ENCODE data around the gene GRHL1.
"Not testable (repeated sequence)": the region's sequence is repeated elsewhere in the genome, so short reads cannot be mapped to it uniquely, and the experiment has no call there.

The GRHL1 gene

DNA sequence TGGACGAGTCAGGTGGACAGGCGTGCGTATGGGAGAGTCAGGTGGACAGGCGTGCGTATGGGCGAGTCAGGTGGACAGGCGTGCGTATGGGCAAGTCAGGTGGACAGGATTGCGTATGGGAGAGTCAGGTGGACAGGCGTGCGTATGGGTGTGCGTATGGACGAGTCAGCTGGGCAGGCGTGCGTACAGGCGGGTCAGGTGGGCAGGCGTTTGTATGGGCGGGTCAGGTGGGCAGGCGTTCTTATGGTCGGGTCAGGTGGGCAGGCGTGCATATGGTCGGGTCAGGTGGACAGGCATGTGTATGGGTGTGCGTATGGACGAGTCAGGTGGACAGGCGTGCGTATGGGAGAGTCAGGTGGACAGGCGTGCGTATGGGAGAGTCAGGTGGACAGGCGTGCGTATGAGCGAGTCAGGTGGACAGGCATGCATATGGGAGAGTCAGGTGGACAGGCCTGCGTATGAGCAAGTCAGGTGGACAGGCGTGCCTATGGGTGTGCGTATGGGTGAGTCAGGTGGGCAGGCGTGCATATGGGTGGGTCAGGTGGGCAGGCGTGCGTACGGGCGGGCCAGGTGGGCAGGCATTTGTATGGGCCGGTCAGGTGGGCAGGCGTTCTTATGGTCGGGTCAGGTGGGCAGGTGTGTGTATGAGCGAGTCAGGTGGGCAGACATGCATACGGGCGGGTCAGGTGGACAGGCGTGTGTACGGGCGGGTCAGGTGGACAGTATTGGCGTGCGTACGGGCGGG, 59.5 kb downstream of the GRHL1 start:
- DNase-seq, result not testable (repeated sequence)

DNA sequence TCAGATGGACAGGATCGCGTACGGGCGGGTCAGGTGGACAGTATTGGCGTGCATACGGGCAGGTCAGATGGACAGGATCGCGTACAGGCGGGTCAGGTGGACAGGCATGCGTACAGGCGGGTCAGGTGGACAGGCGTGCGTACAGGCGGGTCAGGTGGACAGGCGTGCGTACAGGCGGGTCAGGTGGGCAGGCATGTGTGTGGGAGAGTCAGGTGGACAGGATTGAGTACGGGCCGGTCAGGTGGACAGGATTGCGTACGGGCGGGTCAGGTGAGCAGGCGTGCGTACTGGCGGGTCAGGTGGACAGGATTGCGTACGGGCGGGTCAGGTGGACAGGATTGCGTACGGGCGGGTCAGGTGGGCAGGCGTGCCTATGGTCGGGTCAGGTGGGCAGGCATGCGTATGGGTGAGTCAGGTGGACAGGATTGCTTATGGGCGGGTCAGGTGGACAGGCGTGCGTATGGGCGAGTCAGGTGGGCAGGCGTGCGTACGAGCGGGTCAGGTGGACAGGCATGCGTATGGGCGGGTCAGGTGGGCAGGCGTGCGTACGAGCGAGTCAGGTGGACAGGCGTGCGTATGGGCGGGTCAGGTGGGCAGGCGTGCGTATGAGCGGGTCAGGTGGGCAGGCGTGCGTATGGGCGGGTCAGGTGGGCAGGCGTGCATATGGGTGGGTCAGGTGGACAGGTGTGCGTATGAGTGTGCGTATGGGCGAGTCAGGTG, 60.3 kb downstream of the GRHL1 start:
- not testable (repeated sequence) for DNase-seq

DNA sequence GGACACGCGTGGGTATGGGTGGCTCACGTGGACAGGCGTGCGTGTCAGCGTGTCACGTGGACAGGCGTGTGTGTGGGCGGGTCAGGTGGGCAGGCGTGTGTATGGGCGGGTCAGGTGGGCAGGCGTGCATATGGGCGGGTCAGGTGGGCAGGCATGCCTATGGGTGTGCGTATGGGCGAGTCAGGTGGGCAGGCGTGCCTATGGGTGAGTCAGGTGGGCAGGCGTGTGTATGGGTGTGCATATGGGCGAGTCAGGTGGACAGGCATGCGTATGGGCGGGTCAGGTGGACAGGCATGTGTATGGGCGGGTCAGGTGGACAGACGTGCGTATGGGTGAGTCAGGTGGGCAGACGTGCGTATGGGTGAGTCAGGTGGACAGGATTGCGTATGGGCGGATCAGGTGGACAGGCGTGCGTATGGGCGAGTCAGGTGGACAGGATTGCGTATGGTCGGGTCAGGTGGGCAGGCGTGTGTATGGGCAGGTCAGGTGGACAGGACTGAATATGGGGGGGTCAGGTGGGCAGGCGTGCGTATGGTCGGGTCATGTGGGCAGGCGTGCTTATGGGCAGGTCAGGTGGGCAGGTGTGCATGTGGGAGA, 61.0 kb downstream of the GRHL1 start:
- not testable (repeated sequence) for DNase-seq

DNA sequence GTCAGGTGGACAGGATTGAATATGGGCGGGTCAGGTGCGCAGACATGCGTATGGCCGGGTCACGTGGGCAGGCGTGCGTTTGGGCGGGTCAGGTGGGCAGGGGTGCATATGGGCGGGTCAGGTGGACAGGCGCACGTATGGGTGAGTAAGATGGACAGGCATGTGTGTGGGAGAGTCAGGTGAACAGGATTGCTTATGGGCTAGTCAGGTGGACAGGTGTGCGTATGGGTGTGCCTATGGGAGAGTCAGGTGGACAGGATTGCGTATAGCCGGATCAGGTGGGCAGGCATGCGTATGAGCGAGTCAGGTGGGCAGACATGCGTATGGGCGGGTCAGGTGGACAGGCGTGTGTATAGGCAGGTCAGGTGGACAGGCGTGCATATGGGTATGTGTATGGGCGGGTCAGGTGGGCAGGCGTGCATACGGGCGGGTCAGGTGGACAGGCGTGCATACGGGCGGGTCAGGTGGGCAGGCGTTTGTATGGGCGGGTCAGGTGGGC, 61.5 kb downstream of the GRHL1 start:
- DNase-seq, result no peak

DNA sequence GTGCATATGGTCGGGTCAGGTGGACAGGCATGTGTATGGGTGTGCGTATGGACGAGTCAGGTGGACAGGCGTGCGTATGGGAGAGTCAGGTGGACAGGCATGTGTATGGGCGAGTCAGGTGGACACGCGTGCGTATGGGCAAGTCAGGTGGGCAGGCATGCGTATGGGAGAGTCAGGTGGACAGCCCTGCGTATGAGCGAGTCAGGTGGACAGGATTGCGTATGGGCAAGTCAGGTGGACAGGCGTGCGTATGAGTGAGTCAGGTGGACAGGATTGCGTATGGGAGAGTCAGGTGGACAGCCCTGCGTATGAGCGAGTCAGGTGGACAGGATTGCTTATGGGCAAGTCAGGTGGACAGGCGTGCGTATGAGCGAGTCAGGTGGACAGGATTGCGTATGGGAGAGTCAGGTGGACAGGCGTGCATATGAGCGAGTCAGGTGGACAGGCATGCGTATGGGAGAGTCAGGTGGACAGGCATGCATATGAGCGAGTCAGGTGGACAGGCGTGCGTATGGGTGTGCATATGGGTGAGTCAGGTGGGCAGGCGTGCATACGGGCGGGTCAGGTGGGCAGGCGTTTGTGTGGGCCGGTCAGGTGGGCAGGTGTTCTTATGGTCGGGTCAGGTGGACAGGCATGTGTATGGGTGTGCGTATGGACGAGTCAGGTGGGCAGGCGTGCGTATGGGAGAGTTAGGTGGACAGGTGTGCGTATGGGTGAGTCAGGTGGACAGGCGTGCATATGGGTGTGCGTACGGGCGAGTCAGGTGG, 62.3 kb downstream of the GRHL1 start:
- DNase-seq, result not testable (repeated sequence)

DNA sequence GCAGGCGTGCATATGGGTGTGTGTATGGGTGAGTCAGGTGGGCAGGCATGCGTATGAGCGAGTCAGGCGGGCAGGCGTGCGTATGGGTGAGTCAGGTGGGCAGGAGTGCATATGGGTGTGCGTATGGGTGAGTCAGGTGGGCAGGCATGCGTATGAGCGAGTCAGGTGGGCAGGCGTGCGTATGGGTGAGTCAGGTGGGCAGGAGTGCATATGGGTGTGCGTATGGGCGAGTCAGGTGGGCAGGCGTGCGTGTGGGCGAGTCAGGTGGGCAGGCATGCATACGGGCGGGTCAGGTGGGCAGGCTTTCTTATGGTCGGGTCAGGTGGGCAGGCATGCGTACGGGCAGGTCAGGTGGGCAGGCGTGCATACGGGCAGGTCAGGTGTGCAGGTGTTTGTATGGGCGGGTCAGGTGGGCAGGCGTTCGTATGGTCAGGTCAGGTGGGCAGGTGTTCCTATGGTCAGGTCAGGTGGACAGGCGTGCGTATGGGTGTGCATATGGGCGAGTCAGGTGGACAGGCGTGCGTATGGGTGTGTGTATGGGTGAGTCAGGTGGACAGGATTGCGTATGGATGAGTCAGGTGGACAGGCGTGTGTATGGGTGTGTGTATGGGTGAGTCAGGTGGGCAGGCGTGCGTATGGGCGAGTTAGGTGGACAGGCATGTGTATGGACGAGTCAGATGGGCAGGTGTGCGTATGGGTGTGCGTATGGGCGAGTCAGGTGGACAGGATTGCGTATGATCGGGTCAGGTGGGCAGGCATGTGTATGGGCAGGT, 63.1 kb downstream of the GRHL1 start:
- no peak for DNase-seq

DNA sequence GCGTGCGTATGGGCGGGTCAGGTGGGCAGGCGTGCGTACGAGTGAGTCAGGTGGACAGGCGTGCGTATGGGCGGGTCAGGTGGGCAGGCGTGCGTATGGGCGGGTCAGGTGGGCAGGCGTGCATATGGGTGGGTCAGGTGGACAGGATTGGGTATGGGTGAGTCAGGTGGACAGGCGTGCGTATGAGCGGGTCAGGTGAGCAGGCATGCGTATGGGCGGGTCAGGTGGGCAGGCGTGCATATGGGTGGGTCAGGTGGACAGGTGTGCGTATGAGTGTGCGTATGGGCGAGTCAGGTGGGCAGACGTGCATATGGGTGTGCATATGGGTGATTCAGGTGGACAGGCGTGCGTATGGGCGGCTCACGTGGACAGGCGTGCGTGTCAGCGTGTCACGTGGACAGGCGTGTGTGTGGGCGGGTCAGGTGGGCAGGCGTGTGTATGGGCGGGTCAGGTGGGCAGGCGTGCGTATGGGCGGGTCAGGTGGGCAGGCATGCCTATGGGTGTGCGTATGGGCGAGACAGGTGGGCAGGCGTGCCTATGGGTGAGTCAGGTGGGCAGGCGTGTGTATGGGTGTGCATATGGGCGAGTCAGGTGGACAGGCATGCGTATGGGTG, 64.0 kb downstream of the GRHL1 start:
- not testable (repeated sequence) for DNase-seq

DNA sequence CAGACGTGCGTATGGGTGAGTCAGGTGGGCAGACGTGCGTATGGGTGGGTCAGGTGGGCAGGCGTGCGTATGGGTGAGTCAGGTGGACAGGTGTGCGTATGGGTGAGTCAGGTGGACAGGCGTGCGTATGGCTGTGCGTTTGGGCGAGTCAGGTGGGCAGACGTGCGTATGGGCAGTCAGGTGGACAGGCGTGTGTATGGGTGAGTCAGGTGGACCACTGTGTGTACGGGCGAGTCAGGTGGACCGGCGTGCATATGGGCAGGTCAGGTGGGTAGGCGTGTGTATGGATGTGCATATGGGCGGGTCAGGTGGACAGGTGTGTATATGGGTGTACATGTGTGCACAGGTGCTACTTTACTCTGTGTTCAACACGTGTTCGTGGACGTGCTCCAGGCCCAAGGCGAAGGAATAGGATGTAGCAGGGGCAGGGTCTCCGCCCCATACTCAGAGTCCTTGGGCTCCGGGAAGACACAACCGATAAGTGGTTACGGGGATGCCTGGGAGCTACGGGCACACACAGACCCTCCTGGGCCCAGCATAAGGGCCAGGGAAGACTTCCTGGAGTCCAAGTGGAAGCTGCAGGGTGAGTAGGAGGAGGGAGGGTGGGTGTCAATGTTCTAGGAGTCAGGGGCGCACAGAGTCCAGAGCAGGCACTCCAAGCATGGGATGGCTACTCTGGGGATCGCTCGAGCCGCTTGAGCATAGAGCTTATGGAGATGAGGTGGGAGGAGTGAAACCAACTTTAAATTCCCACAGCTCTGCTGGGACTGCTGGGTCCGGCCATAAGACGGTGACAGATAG, 64.7 kb downstream of the GRHL1 start:
- no peak for DNase-seq

DNA sequence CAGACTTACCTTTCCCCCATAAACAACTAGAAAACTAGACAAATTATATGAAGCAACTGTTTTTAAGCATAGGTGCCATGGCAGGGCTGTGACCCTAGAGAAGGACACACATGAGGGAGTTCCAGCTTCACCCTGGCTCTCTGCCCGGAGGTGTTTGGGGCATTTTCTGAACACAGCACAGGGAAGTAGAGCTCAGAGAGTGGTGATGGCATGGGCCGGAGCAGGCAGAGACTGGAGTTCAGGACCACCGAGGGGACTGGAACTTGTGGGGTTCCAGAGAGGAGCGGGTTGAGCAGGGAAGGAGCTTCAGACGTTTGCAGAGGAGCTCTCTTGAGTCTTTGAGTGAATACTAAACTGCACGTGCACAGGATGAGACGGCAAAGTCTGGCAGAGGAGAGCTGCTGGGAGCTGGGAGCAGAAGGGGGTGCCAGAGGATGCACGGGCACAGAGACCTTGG, 65.3 kb downstream of the GRHL1 start:
- no peak for DNase-seq

DNA sequence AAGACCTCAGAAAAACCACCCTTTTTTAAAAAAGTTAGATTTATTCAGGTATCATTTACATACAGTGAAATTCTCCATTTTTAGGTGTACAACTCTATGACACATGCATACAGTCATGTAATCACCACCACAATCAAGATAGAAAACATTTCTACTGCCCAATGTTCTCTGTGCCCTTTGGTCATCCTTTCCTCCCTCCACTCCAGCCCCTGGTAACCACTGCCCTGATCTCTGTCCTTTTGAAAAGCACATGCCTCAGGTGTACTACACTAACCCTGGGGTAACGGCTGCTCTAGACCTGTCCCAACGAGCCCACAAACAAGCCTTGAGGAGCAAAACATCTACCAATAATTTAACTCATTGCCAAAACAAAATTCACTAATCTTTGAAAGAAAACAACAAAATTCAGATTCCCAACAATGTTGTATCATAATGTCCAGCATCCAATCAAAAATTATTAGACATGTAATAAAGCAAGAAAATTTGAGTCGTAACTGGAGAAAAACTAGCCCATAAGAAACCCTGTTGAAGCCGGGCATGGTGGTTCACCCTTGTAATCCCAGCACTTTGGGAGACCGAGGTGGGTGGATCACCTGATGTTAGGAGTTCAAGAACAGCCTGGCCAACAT, 65.9 kb downstream of the GRHL1 start:
- DNase-seq, result no peak

DNA sequence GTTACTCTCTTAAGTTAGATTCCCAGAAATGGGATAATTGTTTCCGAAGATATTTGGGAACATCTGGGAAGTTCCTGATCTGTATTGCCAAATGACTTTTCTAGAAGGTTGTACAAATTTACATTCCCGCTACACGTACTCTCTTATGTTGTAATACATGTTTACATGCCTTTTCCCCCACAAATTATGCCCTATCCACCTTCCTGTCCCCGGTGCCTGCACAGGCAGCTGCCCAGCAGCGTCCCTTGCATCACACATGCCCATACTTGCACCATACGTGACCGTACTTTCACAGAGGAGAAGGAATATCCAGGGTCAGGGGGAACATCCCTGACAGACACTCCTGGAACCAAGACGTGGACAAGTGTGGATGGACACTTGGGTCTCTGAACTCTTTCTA, 67.7 kb downstream of the GRHL1 start:
- no peak for DNase-seq

DNA sequence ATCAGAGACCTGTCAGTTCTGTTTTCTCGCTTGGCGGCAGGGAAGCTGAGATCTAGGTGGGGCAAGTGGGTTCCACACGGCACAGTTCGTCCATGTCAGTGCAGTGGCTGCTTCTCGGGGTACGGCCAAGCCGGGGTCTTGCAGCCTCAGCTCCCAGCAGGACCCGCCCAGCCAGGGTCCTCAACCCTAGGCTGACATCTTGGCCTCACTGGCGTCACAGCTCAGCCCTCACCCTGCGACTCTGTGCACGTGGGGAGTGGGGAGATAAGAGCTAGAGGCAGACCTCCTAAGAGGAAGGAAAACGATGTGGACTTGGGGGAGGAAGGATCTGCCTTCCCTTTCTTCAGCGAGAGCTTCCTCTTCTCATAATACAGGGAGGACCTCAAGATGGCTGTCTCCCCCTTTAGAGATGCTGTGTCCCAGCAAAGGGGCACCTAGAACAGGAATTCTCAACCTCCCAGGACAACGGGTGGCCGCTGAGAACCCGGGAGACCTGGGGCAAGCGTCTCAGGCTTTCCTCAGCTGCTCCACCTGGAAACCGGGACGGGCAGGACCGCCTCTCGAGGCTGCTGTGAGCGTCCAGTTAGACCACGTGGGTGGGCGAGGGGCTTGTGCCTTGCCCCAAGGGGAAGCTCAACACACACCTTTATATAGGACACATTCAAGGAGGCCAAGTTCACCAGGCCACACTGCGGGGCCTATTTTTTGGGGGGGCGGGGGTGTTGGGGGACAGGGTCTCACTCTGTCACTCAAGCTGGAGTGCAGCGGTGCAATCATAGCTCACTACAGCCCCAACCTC, 68.3 kb downstream of the GRHL1 start:
- DNase-seq, result no peak

DNA sequence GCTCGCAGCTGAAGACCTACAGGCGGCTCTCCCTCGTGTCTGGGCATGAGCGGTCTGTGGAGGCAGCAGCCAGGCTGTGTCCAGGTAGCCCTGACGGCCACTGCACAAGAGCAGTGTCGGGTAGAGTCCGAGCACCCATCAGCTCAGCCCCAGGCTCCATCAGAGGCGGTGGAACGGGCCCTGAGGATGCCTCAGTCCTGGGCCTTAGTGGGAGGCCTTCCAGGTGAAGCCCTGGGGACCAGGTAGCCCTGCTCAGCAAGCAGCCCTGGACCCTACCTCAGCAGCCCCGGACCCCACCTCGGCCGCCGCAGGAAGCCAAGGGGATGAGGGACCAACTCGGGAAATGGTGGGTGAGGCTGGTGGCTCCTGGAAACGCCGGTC, 70.5 kb downstream of the GRHL1 start:
- DNase-seq, result no peak

DNA sequence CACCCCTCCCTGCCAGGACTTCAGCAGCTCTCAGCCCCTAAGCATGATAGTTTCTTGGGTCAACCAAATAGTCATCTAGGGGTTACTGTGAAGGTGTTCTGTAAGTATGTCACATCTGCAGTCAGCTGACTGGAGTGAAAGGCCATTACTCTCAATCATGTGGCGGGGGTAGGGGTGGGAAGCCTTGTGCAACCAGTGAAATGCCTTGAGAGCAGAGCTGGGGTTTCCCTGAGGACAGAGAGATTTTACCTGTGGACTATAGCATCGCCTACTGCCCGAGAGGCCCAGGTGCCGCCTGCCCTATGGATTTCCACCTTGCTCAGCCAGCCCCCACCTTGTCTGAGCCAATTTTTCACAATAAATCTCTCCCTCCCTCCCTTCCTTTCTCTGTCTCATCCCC, 71.0 kb downstream of the GRHL1 start:
- DNase-seq, result no peak

DNA sequence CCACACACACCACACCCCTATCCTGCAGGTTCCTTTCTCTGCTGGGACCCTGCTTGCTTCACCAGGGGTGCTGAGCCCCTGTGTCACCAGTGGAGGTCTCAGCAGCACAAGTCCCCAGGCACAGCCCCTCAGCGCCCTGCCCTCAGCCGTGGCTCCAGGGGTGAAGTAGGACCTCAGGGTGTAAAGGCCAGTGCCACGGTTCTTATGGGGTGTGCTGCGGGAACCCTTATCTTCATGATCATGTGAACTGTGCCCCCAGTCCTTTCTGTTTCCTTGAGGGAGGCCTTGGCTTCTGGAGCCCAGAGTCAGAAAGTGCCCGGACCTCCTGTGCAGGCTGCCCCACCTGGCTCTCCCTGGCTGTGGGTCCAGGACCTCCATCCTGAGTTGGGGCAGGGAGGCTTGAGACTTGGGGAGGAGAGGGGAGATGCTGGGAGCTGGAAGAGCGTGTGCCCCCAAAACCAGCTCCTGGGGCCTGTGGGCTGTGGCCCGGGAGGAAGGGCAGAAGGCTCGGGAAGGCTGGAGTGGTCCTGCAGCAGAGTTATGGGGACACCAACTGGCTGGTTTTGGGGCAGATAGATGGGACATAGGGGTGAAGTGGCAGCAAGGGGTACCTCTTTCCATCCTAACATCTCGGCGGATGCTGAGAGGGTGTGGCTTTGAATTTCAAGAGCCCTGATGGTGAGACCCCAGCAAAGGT, 71.6 kb downstream of the GRHL1 start:
- DNase-seq, result no peak

DNA sequence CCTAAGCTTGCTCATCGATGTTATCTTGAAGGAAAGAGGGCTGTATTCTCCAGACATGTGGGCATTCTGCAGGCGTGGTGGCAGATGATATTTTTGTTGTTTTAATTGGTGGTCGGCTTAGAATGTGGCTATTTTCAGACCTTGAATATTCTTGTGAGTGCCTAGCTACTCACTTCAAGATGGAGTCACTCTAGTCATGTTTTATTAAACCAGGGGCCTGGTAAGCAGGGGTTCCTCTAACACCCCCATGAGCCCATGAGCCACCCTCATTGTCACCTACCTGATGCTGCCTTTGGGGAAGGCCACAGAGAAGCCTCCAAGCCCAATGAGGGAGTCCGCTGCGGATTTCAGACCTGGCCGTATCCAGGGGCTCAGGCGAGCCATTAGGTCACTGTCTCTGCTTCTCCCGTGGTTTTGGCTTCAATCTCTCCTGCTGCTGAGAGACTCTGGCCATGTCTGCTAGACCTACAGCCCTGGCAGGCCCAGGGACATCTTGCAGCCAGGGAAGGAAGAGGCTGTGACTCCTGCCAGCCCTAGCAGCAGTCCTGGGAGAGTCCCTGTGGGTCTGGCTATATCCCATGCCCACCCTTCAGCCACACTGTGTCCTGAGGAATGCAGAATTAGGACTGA, 75.6 kb downstream of the GRHL1 start:
- DNase-seq, result no peak

DNA sequence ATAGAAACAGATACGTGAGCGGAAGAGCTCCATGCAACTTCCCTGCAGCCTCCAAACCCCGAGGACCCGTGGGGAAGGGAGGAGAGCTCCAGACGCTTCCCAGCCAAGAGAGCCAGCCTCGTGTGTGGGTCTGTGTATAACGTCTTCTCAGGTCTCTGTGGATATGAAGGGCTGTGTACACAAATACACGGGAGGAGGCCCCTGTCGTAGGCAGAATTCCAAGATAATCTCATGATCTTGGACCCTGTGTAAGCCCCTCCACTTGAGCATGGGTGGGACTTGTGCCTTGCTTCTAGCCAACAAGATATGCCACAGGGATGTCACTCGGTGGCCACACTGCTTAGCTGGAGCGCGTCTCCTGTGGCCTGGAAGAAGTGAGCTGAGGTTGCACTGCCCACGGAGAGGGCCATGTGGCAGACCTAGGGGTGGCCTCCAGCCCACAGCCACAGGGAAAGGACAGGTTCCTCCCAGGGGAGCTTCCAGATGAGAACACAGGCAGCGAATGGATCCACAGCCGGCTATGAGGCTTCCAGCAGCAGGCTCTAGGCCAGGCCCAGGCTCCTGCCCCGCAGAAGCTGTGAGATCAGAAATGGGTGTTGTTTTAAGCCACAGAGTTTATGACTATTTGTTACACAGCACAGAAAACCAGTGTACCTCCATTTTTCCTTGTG, 76.3 kb downstream of the GRHL1 start:
- DNase-seq, result no peak

All from right hindlimb (tissue), 1 donor.